Hepatocyte (in vitro differentiated cells): Measurements from ENCODE around the gene MED9.

Source experiments
- CTCF ChIP-seq: fragments of 200-600 bp; sonication (generic); IDR thresholded peaks from 2 replicates; pipeline ENCODE4 v1.5.1; 2016; ENCODE audit warnings: antibody characterized with exemption, mild to moderate bottlenecking; ENCODE audit not compliant: poor library complexity
- EZH2 ChIP-seq: fragments of 200-600 bp; sonication (generic); IDR thresholded peaks from 2 replicates; pipeline ENCODE4 v1.6.1; 2016; ENCODE audit warnings: antibody characterized with exemption, mild to moderate bottlenecking, borderline replicate concordance

DNA sequence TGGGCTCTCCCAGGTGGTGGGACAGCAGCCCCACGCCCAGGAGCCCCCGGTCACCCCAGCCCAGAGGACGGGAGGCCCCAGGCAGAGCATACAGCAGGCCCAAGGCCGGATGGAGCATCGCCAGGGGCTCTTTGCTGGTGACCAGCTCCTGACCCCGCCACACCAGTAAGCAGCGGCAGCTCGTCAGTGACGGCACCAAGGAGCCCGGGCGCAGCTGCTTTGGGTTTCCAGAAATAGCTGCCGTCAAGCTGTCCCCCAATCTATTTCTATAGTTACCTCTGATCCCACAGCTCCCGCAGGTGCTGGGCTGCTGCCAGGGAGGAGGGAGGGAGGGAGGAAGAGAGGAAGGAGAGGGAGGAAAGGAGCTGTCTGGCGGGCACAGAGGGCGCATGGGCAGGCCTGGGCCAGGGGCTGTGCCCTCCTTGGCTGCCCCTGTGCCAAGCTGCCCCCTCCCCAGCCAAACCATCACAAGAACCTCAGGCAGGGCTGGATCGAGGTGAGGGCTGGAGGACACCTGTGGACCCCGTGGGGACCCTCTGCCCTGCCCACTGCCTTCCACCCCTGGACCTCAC, 30.2 kb downstream of the MED9 start:
- TF ChIP-seq CTCF (no peak), EZH2 (no peak)
